HepG2 (cell line): ENCODE measurements around the gene KLKB1. TPM values are rescaled to one million over a fixed set of nuclear protein-coding genes. Genes with fewer than 3 reads are reported as not detected.

ENCODE experiments used
- BRD4 ChIP-seq: sonication (generic); formaldehyde crosslinking; IDR thresholded peaks from 2 replicates; pipeline ENCODE4 v1.4.0; 2020; ENCODE audit warnings: missing genetic modification reagents
- DMAP1 ChIP-seq: IDR thresholded peaks from 2 replicates; pipeline ENCODE4 v1.6.1; 2016
- E2F2 ChIP-seq: sonication (generic); formaldehyde crosslinking; IDR thresholded peaks from 2 replicates; pipeline ENCODE4 v1.4.0; 2020; ENCODE audit warnings: missing genetic modification reagents, borderline replicate concordance
- HOXD1 ChIP-seq: sonication (generic); formaldehyde crosslinking; IDR thresholded peaks from 2 replicates; pipeline ENCODE4 v1.5.0; 2020; ENCODE audit warnings: missing genetic modification reagents
- NFKBIZ ChIP-seq: IDR thresholded peaks from 2 replicates; pipeline ENCODE4 v1.6.1; 2018; ENCODE audit warnings: missing genetic modification reagents, missing compliant biosample characterization
- NRL ChIP-seq: sonication (generic); formaldehyde crosslinking; IDR thresholded peaks from 2 replicates; pipeline ENCODE4 v1.5.0; 2020; ENCODE audit warnings: missing genetic modification reagents, mild to moderate bottlenecking, moderate library complexity, borderline replicate concordance
- PRDM10 ChIP-seq: sonication (generic); formaldehyde crosslinking; IDR thresholded peaks from 2 replicates; pipeline ENCODE4 v1.4.0; 2020; ENCODE audit warnings: low read depth, missing genetic modification reagents
- SIN3A ChIP-seq: IDR thresholded peaks from 2 replicates; pipeline ENCODE4 v1.6.1; 2011; ENCODE audit warnings: low read depth, mild to moderate bottlenecking, control low read depth, low read length, borderline replicate concordance
- SMC3 ChIP-seq: IDR thresholded peaks from 2 replicates; pipeline ENCODE4 v1.6.1; 2011; ENCODE audit warnings: low read length, improper control_type of control experiment
- SRF ChIP-seq: IDR thresholded peaks from 2 replicates; pipeline ENCODE4 v1.6.1; 2011; ENCODE audit warnings: mild to moderate bottlenecking, low read depth, low read length, moderate library complexity
- STAG1 ChIP-seq: sonication (generic); formaldehyde crosslinking; IDR thresholded peaks from 2 replicates; pipeline ENCODE4 v1.4.0; 2020; ENCODE audit warnings: missing genetic modification reagents
- SUZ12 ChIP-seq: fragments of 150-350 bp; IDR thresholded peaks from 2 replicates; pipeline ENCODE4 v1.6.1; 2014; ENCODE audit warnings: low read depth, low read length
- TP53 ChIP-seq: sonication (generic); formaldehyde crosslinking; conservative IDR thresholded peaks from 2 replicates; pipeline ENCODE4 v1.4.0; 2020; ENCODE audit warnings: missing genetic modification reagents
- ZIK1 ChIP-seq: sonication (generic); formaldehyde crosslinking; IDR thresholded peaks from 2 replicates; pipeline ENCODE4 v1.5.0; 2020; ENCODE audit warnings: mild to moderate bottlenecking, low read depth, missing genetic modification reagents, borderline replicate concordance
- ZNF34 ChIP-seq: sonication (generic); formaldehyde crosslinking; IDR thresholded peaks from 2 replicates; pipeline ENCODE4 v1.4.0; 2020; ENCODE audit warnings: mild to moderate bottlenecking, missing genetic modification reagents, borderline replicate concordance
- ZNF431 ChIP-seq: sonication (generic); formaldehyde crosslinking; IDR thresholded peaks from 2 replicates; pipeline ENCODE4 v1.9.0; 2022; ENCODE audit warnings: missing genetic modification reagents, low read depth, mild to moderate bottlenecking, borderline replicate concordance
- ZNF772 ChIP-seq: sonication (generic); formaldehyde crosslinking; IDR thresholded peaks from 2 replicates; pipeline ENCODE4 v1.5.0; 2020; ENCODE audit warnings: mild to moderate bottlenecking, missing genetic modification reagents
- polyA plus RNA-seq, 8 experiments: library from polyadenylated mRNA; depleted of rRNA in 3 of 8; stranded (reverse) in 7 of 8; unstranded in 1 of 8; fragments of >200 nt; fragmentation: Illumina TruSeq in 4 of 8; extraction: Trizol in 4 of 8; gene quantifications; 2 replicates each; pipeline versions ENCODE4 v1.2.1 to v1.2.3, GENCODE V29; 2011 to 2016; ENCODE audit warnings: low read depth in 4 of 8, missing spikeins in 1 of 8, mixed read lengths in 1 of 8; ENCODE audit not compliant: insufficient read depth in 1 of 8
- total RNA-seq, 5 experiments: library from RNA; depleted of rRNA; stranded (reverse); fragments of >200 nt; fragmentation: Illumina TruSeq; extraction: Trizol; gene quantifications; 2 replicates each; pipeline ENCODE4 v1.2.3, GENCODE V29; 2016; ENCODE audit warnings: low read depth in 1 of 5
- TF ChIP-seq, protein P1 (sequence below): conservative IDR thresholded peaks from 2 replicates; pipeline ENCODE4 v1.6.1; 2018; ENCODE audit warnings: missing genetic modification reagents
- TF ChIP-seq, protein P2 (sequence below), 2 experiments: sonication (generic) in 1 of 2; formaldehyde crosslinking in 1 of 2; IDR thresholded peaks; 2 replicates each; pipeline versions ENCODE4 v1.4.0 to v1.6.1; 2018 to 2020; ENCODE audit warnings: missing genetic modification reagents in 2 of 2, borderline replicate concordance in 1 of 2, low read depth in 1 of 2, mild to moderate bottlenecking in 1 of 2, missing biosample characterization in 1 of 2

KLKB1 gene
- total and polyA plus RNA-seq, 2 of the 13 experiments (the other 11 are each of a cell fraction or from before 2014, with no cell fraction given): 0.26 to 0.49 TPM

DNA sequence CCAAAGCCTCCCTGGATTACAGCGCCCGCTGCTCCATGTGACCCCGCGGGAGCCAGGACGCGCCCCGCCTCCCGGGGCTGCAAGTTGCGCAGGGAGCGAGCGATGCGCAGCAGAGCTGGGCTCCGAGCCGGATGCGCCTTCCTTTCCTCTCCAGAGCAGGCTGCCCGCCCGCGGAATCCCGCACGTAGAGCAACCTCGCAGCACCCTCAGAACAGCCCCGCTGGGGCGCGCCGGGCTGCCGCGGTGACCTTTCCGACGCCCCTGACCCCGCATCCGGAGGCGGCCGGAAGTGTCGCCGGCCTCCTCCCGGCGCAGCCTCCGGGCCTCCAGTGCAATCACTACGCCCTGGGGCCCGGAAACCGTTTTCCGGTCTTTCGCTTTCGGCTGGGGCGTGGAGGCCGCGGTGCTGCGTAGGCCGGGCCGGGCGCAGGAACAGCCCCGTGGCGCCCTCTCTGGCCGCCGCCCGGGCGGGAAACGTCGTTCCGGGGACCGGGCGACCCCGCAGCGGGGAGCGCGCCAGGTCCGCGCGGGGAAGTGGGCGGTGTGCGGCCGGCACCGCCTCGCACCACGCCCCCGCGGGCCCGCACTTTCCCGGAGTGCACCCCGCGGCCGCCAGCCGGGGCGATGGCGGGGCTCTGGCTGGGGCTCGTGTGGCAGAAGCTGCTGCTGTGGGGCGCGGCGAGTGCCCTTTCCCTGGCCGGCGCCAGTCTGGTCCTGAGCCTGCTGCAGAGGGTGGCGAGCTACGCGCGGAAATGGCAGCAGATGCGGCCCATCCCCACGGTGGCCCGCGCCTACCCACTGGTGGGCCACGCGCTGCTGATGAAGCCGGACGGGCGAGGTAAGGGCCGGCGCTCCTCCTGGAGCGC, 35.9 kb upstream of the KLKB1 start, which contains the start of gene CYP4V2 (continued):
- TF ChIP-seq E2F2: peak; percentile 12; the same call in 1 of the 2 replicates
- TF ChIP-seq ZIK1 (CRISPR knock-in tag): 0 out of 2 replicates have a peak, but pooled peaks have one; percentile 35
- peak; percentile 86 for TF ChIP-seq ZNF772 (CRISPR knock-in tag)
- TF ChIP-seq SUZ12: no peak
- no peak for TF ChIP-seq PRDM10
- no peak for TF ChIP-seq SMC3
- TF ChIP-seq SRF: no peak
- TF ChIP-seq, protein P1, sequence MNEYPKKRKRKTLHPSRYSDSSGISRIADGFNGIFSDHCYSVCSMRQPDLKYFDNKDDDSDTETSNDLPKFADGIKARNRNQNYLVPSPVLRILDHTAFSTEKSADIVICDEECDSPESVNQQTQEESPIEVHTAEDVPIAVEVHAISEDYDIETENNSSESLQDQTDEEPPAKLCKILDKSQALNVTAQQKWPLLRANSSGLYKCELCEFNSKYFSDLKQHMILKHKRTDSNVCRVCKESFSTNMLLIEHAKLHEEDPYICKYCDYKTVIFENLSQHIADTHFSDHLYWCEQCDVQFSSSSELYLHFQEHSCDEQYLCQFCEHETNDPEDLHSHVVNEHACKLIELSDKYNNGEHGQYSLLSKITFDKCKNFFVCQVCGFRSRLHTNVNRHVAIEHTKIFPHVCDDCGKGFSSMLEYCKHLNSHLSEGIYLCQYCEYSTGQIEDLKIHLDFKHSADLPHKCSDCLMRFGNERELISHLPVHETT: peak; percentile 99
- TF ChIP-seq, protein P2, sequence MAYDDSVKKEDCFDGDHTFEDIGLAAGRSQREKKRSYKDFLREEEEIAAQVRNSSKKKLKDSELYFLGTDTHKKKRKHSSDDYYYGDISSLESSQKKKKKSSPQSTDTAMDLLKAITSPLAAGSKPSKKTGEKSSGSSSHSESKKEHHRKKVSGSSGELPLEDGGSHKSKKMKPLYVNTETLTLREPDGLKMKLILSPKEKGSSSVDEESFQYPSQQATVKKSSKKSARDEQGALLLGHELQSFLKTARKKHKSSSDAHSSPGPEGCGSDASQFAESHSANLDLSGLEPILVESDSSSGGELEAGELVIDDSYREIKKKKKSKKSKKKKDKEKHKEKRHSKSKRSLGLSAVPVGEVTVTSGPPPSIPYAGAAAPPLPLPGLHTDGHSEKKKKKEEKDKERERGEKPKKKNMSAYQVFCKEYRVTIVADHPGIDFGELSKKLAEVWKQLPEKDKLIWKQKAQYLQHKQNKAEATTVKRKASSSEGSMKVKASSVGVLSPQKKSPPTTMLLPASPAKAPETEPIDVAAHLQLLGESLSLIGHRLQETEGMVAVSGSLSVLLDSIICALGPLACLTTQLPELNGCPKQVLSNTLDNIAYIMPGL (CRISPR knock-in tag; IDR thresholded peaks at IDR 0.05; ENCODE audit: borderline replicate concordance in 1 of 2, low read depth in 1 of 2): peak; percentile 92 to 97
- TF ChIP-seq DMAP1 (CRISPR knock-in tag): peak; percentile 58
- no peak for TF ChIP-seq NFKBIZ (CRISPR knock-in tag)
- no peak for TF ChIP-seq ZNF34 (CRISPR knock-in tag)
- peak; percentile 87 for TF ChIP-seq BRD4 (CRISPR knock-in tag)
- TF ChIP-seq ZNF431 (CRISPR knock-in tag): no peak; the same call in 1 of the 2 replicates
- TF ChIP-seq STAG1 (CRISPR knock-in tag): peak; percentile 27
- peak; percentile 39; the same call in 1 of the 2 replicates for TF ChIP-seq HOXD1 (CRISPR knock-in tag)
- no peak for TF ChIP-seq SIN3A
- TF ChIP-seq TP53 (CRISPR knock-in tag): no peak
- peak; percentile 62; the same call in 1 of the 2 replicates for TF ChIP-seq NRL
